ENCODE measurements around the gene PACSIN3.

Gene PACSIN3

DNA sequence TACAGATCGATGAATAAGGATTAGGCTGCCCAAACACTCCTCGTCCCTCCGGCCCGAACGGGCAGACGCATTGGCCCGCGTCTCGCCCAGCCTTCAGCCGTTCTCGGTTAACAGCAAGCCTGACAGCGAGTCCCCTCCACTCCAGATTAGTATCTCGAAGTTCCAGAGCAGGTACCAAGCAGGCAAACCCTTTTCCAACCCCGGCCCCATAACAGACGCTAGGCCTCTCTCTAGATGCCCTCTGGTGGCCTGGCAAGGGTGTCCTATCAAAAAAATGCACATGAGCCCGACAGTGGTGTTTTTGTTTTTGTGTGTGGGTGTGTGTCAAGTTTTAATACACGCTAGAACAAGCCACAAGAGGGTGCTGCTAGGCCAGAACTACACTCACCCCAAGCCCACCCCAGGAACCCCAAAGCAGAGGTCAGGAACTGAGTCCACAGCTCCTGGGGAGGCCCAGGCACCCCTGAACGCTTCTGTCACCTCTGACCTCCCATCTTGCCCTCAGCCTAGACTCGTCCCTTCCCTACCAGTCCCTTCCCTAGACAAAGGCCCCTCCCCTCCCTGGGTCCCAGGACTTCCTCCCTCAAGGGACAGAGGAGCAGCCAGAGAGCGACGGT, 8.9 kb downstream of the PACSIN3 start:
- in situ Hi-C loops (cut with MboI; ENCODE audit: low sequenced_read_pairs): no loop called here

DNA sequence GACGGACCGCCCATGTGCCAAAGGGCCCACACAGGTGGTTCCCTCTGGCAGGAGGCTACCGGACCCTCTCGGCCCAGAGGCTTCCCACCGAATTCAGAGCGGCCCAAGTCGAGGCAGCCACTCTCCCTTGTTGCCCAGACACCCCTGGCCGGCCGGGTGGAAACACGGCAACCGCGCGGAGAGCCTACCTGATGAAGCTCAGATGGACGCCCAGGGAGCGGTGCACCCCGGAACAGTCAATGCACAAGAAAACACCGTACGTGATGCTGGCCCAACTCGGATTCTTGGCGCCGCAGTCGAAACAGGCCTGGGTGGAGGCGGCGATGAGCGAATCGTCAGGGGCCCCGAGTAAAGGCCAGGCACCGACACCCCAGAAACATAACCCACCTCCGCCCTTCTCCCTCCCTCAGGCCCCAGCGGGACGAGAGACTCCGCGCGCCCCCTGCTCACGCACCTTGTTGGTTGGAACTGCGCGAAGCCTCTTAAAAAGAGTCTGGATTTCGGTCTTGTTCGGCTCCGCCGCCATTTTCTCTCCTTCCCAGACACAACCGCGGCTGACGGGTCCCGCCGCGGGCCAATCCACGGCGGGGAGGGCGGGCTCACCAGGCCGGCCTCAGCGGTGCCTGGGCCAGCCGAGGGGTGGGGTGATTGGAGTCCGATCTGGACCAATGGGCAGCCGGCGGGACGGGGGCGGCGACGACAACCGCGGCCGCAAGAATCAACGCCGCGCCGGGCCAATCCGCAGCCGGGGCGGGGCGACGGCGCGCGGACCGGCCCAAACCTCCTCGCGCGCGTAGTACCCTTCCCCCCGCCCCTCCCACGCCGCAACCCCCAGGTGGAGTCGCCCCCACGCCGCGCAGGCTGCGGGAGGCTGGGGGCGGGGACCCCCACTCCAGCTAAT, 9.7 kb downstream of the PACSIN3 start, which contains the start of gene ARFGAP2:
ARFGAP2 (minus strand) TSS at position 552 of the 901 bp plus-strand sequence; CDS start at position 526, 26 bp downstream.
- in situ Hi-C loops (cut with MboI; ENCODE audit: low sequenced_read_pairs): no loop called here

DNA sequence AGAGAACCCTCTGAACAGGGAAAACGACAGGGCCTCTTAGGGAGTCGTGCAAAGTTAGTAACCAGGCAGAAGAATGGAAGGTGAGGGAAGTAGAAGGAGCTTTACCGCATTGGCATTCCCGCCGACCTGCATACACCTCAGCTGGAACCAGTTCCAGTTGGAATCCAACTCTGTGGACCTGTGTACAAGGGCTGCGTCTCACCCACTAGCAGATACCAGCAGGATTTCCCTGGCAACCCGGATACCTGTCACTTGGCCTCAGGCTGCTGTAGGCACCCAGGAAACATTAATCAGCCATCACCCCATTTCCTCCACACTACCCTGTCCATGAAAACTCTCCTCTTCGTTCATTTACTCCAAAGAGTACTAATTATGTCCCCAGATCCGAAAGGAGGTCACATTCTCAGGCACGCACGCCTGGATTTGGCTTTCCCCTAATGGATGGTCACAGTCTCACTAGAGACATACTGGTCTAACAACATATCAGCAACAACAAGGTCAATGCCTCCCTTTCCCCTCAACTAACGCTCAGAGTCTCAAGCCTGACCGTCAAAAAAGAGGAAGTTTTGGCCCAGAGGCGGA, 10.4 kb downstream of the PACSIN3 start:
- in situ Hi-C loops (cut with MboI; ENCODE audit: low sequenced_read_pairs): no loop called here

DNA sequence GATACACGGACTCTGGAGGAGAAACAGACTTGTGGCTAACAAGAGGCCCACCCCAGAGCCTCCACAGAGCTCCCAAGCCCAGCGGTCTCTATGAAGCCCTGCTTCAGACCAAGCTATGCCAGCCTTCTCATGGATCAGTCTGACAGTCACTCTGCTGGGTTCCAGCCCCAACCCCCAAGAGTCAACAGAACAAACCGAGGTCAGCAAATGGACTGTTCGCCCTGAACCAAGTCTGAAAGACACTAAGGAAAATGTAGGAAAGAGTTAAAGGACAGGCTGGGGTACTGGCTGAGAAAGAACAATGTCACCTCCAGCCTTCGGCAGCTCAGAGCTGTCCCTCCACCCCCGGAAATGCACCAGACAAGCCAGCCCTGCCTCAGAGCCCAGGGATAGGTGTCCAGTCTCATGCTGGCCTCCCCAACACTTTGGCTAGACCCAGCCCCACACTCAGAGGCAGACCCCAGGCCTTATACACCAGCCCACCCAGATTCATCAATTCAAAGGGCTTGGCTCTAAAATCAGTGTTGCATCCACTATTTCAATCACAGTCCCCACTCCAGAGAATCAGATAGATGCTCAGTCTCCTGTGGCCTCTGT, 13.4 kb downstream of the PACSIN3 start:
- in situ Hi-C loops (cut with MboI; ENCODE audit: low sequenced_read_pairs): loop anchor here (25.0 kb wide), 1 partner anchor 286 kb away; no protein-coding TSS in a partner anchor

DNA sequence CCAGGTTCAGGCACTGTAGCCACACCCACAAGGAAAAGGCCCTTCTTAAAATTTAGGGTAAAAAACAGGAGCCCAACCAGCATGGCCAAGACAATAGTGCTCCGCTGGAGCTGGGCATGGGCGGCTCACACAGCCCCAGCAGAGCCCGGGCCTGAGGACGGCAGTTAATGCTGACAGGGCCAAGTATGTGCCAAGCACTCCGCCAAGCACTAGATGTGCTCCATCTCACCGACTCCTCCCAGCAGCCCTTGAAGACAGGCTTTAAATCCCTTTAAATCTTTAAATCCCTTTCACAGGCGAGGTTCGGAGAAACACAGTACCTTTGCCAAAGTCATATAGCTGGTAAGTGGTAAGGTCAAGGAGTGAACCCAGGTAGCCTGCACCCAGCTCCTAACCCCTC, 14.4 kb downstream of the PACSIN3 start:
- in situ Hi-C loops (cut with MboI; ENCODE audit: low sequenced_read_pairs): loop anchor here (25.0 kb wide), 1 partner anchor 285 kb away; no protein-coding TSS in a partner anchor

DNA sequence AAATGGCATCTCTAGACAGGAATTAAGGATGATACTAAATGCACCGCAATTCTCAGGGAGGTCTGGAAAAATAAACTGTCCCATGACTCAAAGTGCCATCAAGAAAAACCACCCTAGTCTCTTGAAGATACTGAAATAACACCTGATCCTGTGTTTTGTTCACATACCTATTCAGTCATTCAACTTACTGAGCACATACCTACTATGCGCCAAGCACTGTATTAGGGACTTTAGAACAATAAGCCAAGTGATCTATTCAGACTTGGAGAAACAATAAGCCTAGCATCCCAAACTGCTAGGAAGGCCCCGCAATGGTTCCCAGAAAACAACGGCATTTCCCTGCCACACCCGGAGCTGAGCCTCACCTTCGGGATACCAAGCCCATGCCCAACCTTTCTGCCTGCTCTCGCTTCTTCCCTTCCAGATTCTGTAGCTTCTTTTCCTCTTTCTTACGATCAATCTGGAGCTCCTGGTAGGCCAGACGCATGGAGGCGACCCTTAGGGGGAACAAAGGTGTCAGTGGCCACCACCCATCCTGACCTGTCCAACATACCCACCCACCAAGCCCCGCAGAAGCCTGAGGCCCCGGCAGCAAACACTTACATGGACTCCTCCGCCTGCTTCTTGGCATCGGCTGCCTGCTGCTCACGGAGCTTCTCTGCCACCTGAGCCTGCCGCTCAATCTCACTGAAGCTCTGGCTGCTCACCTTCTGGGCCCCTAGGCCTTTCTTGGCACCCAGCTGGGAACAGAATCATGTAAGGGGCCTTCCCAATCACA, 15.0 kb downstream of the PACSIN3 start:
- in situ Hi-C loops (cut with MboI; ENCODE audit: low sequenced_read_pairs): loop anchor here (25.0 kb wide), 1 partner anchor 284 kb away; no protein-coding TSS in a partner anchor

DNA sequence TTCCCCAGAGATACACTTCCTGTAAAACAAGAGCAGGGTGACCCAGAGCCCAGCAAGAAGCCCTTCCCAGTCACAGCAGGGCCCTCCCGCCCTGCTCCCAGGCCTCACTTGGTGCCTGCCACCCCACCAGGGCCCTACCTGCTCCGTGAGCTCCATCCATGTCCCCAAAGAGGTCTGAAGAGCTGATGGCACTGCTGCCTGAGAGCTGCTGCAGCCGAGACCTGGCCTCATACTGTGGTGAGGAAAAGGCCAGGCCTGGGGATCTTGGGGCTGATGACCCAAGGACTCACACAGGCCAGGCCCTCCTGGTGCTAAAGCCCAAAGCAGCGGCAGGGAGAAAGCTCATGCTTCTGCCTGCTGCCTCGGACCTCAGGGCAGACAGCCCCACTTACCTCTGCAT, 19.9 kb downstream of the PACSIN3 start:
- in situ Hi-C loops (cut with MboI; ENCODE audit: low sequenced_read_pairs): loop anchor here (25.0 kb wide), 1 partner anchor 279 kb away; no protein-coding TSS in a partner anchor

DNA sequence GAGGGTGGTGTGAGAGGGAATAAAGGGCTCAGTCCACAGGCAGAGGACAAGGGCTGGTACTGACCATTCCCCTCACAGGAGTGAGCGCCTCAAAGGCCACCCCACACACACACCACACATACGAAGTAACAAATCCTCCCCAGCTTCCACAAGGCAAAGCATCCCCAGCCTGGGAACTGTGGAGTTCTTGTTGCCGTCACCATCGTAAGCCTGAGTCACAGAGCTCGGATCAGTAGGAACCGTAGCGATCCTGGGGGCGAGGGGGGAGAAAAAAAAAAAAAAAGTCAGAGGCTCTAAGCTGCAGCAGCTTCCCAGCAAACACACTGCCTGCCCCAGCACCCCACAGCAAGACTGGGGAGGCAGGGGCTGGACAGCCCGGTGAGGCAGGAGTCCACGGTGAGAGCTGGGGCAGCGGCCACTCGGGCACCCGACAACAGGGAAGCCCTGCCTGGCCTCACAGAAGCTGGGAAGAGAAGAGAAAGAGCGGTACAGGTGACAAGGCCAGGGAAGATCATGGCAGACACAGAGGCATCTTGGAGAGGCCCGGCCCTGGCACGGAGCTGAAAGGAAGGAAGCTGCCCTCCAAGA, 20.9 kb downstream of the PACSIN3 start:
- in situ Hi-C loops (cut with MboI; ENCODE audit: low sequenced_read_pairs): loop anchor here (25.0 kb wide), 1 partner anchor 278 kb away; no protein-coding TSS in a partner anchor

DNA sequence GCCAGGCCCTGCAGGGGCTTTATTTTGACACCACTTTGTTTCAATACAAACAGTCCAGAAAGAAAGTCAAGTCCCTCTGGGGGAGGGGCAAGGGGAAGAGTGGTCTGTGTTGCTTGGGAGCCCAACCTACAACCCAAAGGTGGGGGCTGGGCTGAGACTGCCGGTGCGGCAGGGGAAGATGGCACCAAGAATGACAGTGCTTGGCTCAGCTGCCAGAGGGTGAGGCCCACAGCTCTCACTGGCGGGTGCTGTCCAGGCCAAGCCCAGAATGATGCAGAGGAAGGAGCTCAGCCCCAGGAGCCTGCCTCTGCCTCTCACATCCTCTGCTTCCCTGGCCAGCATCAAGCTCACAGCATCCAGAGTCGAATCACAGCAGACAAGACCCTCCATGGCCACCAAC, 21.9 kb downstream of the PACSIN3 start:
- in situ Hi-C loops (cut with MboI; ENCODE audit: low sequenced_read_pairs): loop anchor here (25.0 kb wide), 1 partner anchor 277 kb away; no protein-coding TSS in a partner anchor

DNA sequence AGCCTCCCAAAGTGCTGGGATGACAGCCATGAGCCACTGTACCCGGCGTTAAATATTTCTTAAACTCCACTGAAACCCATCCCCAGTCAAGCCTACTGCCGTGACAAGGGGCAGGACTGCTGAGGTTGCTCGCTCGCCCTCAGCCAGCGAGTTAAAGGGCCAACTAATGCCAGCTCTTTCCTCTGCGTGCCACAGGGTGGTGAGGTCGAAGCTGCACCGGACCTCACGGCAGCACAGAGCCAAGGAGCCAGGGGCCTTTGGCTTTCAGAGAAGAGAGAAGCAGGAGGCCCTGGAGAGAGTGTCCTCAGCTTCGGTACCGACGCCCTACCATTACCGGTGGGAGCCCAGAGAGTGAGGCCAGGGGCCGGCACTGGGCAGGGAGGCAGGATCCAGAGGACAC, 22.3 kb downstream of the PACSIN3 start:
- in situ Hi-C loops (cut with MboI; ENCODE audit: low sequenced_read_pairs): loop anchor here (25.0 kb wide), 1 partner anchor 277 kb away; no protein-coding TSS in a partner anchor

DNA sequence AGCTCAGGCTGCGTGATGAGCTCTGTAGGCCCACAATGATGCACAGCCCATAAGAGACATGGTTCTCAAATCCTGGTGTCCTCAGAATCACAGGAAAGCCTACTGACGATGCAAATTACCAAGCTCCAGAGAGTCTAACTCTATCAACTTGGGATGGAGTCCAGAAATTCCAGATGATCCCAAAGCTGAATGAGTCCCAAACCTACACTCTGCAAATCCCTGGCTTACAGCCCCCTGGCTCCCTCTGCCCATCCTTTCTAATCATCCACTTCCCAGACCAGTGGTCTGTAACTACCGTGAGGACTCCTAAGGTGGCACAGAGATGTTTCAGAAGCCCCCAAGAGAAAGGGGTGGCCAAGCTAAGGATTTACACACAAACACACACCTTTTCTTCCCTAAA, 23.0 kb downstream of the PACSIN3 start:
- in situ Hi-C loops (cut with MboI; ENCODE audit: low sequenced_read_pairs): loop anchor here (25.0 kb wide), 1 partner anchor 276 kb away; no protein-coding TSS in a partner anchor

DNA sequence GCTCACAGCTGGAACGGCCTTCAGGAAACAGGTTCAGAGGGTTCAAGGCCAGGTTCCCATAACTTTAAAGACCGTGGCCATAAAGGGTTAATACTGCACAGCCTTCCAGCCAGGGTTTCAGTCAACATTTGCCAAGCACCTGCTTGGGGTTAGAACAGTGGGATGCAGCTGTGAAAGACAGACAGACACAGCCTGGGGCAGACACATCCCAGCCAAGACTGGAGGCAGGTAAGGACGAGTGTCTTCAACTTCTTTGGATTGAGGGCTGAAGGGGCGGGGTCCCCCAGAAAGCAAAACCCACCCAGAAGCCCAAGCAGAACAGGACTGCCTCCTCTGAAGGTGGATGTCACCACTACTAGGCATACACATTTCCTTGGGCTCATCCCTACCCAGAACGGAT, 23.8 kb downstream of the PACSIN3 start:
- in situ Hi-C loops (cut with MboI; ENCODE audit: low sequenced_read_pairs): loop anchor here (25.0 kb wide), 1 partner anchor 275 kb away; no protein-coding TSS in a partner anchor

DNA sequence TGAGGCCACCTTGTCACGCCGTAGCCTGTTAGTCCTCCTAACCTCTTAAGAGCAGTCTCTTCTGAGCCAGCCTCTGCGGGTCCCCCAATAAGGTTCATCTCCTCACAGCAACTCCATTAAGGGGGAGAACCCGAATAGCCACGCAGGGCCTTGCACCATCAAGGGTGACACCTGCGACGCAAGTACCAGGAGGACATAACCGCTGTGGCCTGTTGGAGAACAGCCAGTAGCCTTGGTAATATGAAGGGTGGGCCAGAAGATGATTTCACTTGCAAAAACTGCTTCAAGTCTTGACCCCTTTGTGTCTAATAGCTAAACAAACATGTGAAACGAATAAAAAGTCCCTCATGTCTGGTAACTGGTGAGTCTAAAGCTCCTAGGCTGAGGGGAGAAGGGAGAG, 24.3 kb downstream of the PACSIN3 start:
- in situ Hi-C loops (cut with MboI; ENCODE audit: low sequenced_read_pairs): loop anchor here (25.0 kb wide), 1 partner anchor 275 kb away; no protein-coding TSS in a partner anchor

DNA sequence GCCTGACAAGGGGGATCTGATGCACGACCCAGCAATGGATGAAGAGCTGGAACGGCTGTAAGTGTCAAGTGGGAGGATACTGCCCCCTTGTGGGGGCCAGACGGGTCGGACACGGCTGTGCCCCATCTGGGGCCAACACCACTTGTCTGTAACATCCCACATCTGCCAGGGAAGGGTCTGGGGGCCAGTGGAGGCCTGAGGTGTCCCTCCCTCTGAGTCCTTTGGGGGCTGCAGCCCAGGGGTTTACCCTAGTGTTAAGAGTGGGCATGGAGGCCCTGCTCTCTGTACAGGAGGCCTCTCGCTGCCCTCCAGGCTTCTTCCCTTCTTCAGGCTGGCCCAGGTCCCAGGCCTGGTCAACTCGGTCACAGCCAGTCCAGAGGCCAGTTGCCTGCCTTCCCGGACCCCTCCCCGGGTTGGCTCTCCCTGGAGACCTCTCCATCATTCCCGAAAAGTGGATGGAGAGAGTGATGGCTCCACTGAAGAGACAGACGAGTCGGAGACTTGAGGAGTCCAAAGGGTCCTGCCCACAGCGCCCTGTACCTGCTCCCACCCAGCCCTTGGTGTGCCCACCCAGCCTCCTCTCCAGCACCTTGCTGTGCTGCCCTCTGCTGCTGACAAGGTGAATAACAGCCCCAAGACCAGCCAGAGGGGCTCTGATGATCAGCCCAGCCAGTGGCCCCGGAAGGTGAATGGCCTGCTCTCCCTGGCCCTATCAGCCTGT, 24.9 kb downstream of the PACSIN3 start:
- in situ Hi-C loops (cut with MboI; ENCODE audit: low sequenced_read_pairs): loop anchor here (25.0 kb wide), 1 partner anchor 274 kb away; no protein-coding TSS in a partner anchor

DNA sequence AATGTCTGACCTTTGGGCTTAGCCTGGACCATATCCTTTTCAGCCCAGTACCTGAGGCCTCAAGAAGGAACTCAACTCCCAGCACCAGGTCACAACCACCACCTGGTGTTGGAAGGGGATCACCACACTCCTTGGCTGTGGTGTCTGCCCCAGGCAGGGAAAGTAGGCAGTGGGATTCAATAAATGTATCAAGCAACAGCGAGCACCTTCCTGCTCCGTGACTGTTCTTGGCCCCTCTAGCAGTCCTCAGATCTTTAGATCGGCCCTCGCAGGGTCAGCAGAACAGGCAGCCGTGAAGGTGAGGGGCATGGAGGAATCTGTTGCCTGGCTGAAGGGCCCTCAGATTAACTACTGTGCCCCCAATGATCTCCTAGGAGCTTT, 25.5 kb downstream of the PACSIN3 start:
- in situ Hi-C loops (cut with MboI; ENCODE audit: low sequenced_read_pairs): loop anchor here (25.0 kb wide), 1 partner anchor 273 kb away; no protein-coding TSS in a partner anchor

DNA sequence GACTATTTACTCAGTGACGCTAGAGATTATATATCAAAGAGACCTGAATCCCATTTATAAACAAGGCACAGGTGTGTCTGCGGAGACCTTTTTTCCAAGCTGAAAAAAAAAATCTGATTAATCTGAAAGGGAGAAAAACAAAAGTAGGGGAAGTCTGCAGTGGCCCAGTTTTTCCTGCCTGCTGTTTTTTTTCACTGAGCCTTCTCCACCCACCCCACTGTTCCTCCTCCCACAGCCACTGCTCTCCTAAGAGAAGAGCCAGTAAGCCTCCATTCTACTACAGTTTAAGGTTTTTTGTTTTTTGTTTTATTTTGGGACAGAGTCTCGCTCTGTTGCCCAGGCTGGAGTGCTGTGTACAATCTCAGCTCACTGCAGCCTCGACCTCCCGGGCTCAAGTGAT, 28.0 kb downstream of the PACSIN3 start:
- in situ Hi-C loops (cut with MboI; ENCODE audit: low sequenced_read_pairs): loop anchor here (25.0 kb wide), 1 partner anchor 271 kb away; no protein-coding TSS in a partner anchor

DNA sequence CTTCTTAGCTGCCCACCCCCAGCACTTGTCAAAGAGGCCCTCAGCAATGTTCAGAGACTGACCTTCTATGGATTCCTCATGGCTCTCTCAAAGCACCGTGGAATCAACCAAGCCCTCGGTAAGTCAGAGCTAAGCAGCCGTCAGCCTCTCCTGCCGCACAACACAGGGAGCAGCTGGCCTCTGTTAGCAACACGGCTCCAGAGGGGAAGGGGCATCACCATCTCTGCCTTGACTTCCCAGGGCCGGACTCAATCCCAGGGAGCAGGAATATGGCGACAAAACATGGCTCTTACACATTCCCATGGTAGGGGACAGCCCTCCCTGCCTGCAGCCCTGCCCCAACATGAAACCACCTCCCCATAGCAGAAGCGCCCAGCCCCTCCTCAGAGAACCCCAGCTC, 28.4 kb downstream of the PACSIN3 start:
- in situ Hi-C loops (cut with MboI; ENCODE audit: low sequenced_read_pairs): loop anchor here (25.0 kb wide), 1 partner anchor 271 kb away; no protein-coding TSS in a partner anchor

DNA sequence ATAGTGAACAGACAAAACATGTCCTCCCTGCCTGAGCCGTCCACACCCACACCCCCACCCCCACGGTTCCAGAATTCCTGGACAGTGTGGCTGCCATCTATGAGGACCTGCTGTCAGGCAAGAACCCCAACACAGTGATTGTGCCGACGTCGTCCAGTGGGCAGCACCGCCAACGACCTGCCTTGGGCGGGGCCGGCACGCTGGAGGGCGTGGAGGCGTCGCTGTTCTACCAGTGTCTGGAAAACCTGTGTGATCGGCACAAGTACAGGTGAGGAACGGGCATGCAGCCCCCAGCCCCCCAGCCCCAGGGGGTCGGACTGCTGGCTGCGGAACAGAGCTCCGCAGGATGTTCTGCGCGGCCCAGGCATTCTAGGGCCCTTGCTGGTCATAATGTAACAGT, 29.3 kb downstream of the PACSIN3 start:
- in situ Hi-C loops (cut with MboI; ENCODE audit: low sequenced_read_pairs): loop anchor here (25.0 kb wide), 1 partner anchor 270 kb away; no protein-coding TSS in a partner anchor
